HFFc6 (cell line): ENCODE data around the gene DNAJB13. TPM values are rescaled to one million over a fixed set of nuclear protein-coding genes. Genes with fewer than 3 reads are reported as not detected.
A peak's percentile ranks its signal among the peaks of the same experiment; 100 is the strongest.

Source experiments
- DNase-seq: peaks from one replicate; pipeline ENCODE4 v3.0.0-alpha.2; 2018
- H3K27ac Mint-ChIP-seq: 2 replicates; pipeline ENCODE4 v1.8.0; 2020; ENCODE audit warnings: mild to moderate bottlenecking, mixed read lengths
- H3K27me3 Mint-ChIP-seq: 2 replicates; pipeline ENCODE4 v1.8.0; 2021; ENCODE audit warnings: mild to moderate bottlenecking, moderate library complexity, mixed read lengths; ENCODE audit not compliant: insufficient read depth
- H3K36me3 Mint-ChIP-seq: 2 replicates; pipeline ENCODE4 v1.8.0; 2021; ENCODE audit warnings: low read depth, mixed read lengths
- H3K4me1 Mint-ChIP-seq: 2 replicates; pipeline ENCODE4 v1.8.0; 2020; ENCODE audit warnings: low read depth, mixed read lengths
- H3K4me3 Mint-ChIP-seq: 2 replicates; pipeline ENCODE4 v1.8.0; 2020; ENCODE audit warnings: mild to moderate bottlenecking, moderate library complexity, mixed read lengths
- H3K9me3 Mint-ChIP-seq: 2 replicates; pipeline ENCODE4 v1.8.0; 2020; ENCODE audit warnings: mild to moderate bottlenecking, mixed read lengths
- CTCF ChIP-seq: fragments of 200-600 bp; sonication (generic); IDR thresholded peaks from 2 replicates; pipeline ENCODE4 v1.5.0; 2021; ENCODE audit warnings: antibody characterized with exemption, mild to moderate bottlenecking
- long read RNA-seq: library from polyadenylated mRNA; unstranded; transcript quantifications from one replicate; pipeline ENCODE4 v2.0.0, GENCODE V29; 2019
- total RNA-seq, 6 experiments: library from RNA; stranded (reverse); fragmentation: NEBNext Ultra II Directional; extraction: Animal tissue kit (Norgen Biotek cat#: 25700); gene quantifications; 2 replicates in 1 of 6; 3 replicates in 5 of 6; pipeline ENCODE4 v1.2.3, GENCODE V29; 2021

The DNAJB13 gene, protein sequence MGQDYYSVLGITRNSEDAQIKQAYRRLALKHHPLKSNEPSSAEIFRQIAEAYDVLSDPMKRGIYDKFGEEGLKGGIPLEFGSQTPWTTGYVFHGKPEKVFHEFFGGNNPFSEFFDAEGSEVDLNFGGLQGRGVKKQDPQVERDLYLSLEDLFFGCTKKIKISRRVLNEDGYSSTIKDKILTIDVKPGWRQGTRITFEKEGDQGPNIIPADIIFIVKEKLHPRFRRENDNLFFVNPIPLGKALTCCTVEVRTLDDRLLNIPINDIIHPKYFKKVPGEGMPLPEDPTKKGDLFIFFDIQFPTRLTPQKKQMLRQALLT
- total RNA-seq = under 1 TPM in 4 of 6 experiments, not detected in 2; 0.11 to 0.25 (median 0.17) TPM
- long read RNA-seq = 0 reads

DNA sequence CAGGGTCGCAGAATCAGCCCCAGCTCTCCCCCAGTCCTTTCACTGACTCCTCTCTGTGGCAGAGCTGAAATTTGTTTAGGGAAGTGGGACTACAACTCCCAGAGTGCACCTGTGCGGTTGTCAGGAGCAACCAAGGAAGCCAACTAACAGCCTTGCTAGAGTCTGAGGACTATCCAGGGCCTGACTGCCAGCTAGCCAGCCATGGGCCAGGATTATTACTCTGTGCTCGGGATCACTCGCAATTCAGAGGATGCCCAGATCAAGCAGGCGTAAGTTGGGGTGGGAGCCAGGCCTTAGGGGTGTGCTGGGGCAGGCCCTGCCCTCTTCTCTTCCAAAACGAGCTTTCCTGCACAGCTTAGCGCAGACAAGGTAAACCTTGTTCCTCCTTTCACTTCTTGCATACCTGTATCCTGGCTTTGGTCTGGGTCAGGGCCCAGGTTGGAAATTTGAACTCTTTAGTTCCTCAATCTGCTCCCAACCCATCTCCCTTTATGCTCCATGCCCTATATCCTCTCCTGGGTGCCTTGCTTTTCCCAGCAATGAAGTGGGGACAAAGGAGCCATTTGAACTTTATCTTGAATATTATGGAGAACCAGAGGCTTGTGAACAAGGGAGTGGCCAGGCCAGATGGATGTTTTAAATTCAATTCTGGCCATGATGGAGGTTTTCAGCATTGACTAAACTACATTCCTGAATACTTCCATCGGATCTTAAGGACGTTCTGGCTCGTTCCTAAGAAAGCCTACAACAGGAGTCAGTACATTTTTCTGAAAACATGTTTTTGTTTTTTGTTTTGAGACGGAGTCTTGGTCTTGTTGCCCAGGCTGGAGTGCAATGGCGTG is at the start of gene DNAJB13:
Gene DNAJB13 (plus strand): TSS at position 158 of the 842 bp plus-strand sequence. CDS start 44 bp downstream, at position 202.
- no peak for TF ChIP-seq CTCF
- DNase-seq = peak; percentile 55
- H3K4me1 Mint-ChIP-seq = peaks cover 4% of the 10 kb centered on the region
- H3K27ac Mint-ChIP-seq = no peak within 1 kb of the TSS
- no peak within 1 kb of the TSS for H3K4me3 Mint-ChIP-seq
- H3K36me3 Mint-ChIP-seq = 0 out of 2 replicates have a peak, but pooled peaks cover 4% of the 10 kb centered on the region
- no peaks in the 10 kb centered on the region for H3K9me3 Mint-ChIP-seq
- H3K27me3 Mint-ChIP-seq = peaks cover 2% of the 10 kb centered on the region

GRCh38 chr11:73902303-73902702 is 48.5 kb upstream of the DNAJB13 start:
- Mint-ChIP-seq H3K9me3 (no peaks in the 10 kb centered on the region), H3K36me3 (peaks cover 17% of the 10 kb centered on the region), H3K27me3 (no peaks in the 10 kb centered on the region; the same call in 1 of the 2 replicates), H3K27ac (no peak overlapping the region), H3K4me3 (no peak overlapping the region), H3K4me1 (peaks cover 7% of the 10 kb centered on the region)
- no peak for DNase-seq
- TF ChIP-seq CTCF = no peak

DNA sequence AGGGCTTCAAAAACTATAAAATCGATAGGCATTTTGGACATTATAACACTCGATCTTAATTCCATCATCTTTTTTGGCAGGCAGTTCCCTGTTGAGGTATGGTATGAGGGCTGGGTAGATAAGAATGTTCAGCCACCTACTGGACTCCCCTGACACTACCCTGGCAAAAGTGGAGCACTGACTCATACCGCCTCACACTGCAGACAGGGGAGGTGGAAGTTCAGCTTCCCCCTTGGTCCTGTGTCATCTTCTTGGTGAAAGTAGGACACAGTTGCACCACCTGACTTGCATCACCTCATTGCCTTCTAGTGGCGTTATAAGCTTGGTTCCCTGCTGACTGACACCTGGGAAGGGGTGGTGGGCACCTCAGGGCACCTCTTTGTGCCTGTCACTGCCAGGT is 43.6 kb upstream of the DNAJB13 start:
- DNase-seq = peak; percentile 45
- peak; percentile 56 for TF ChIP-seq CTCF
- peaks cover 1% of the 10 kb centered on the region; the same call in 1 of the 2 replicates for H3K27me3 Mint-ChIP-seq
- peaks cover 9% of the 10 kb centered on the region for H3K4me1 Mint-ChIP-seq
- H3K36me3 Mint-ChIP-seq = peaks cover 18% of the 10 kb centered on the region
- no peak overlapping the region for H3K4me3 Mint-ChIP-seq
- H3K27ac Mint-ChIP-seq = no peak overlapping the region
- no peaks in the 10 kb centered on the region for H3K9me3 Mint-ChIP-seq

GRCh38 chr11:73912026-73912425 is 38.8 kb upstream of the DNAJB13 start:
- Mint-ChIP-seq H3K27ac (no peak overlapping the region), H3K9me3 (no peaks in the 10 kb centered on the region), H3K36me3 (peaks cover 20% of the 10 kb centered on the region), H3K4me1 (peaks cover 9% of the 10 kb centered on the region), H3K4me3 (no peak overlapping the region), H3K27me3 (peaks cover 1% of the 10 kb centered on the region; the same call in 1 of the 2 replicates)
- no peak for DNase-seq
- no peak for TF ChIP-seq CTCF

DNA sequence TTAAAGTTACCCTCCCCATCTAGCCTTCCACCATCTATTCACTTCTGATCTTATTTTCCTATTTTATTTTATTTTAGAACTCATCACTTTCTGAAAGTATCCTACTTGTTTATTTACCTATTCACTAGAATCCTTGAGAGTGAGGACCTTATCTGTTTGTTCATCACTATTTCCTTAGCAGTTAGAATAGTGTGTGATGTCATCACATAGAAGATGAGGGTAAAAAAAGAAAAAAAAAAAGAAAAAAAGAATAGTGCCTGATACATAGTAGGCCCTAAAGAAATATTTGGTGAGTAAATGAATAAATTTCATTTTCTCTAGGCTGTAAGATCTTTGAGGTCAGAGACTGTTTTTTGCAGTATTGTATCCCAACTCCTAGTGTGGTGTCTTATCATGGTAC is 37.4 kb upstream of the DNAJB13 start:
- peaks cover 1% of the 10 kb centered on the region; the same call in 1 of the 2 replicates for H3K27me3 Mint-ChIP-seq

More for the DNA sequence above, 37.4 kb upstream of the DNAJB13 start:
- H3K4me1 Mint-ChIP-seq = peaks cover 5% of the 10 kb centered on the region; the same call in 1 of the 2 replicates
- no peak for DNase-seq
- H3K27ac Mint-ChIP-seq = no peak overlapping the region
- no peak overlapping the region for H3K4me3 Mint-ChIP-seq
- no peak for TF ChIP-seq CTCF
- H3K36me3 Mint-ChIP-seq = peaks cover 20% of the 10 kb centered on the region
- H3K9me3 Mint-ChIP-seq = no peaks in the 10 kb centered on the region
